Activated T-helper 2 cell treated with anti-CD3 and anti-CD28 coated beads, Interferon-gamma antibody, Interleukin-2, Interleukin-4, amounts not matched to agents 10 μg/mL and 5 μg/mL and 100 μg/mL, durations not matched to agents 14 hours and 24 hours and 36 hours (primary cell): ENCODE results near the gene NUSAP1. TPM values are rescaled to one million over a fixed set of nuclear protein-coding genes. Genes with fewer than 3 reads are reported as not detected.
A peak's percentile ranks its signal among the peaks of the same experiment; 100 is the strongest.

Experiments
- DNase-seq: peaks from one replicate; pipeline ENCODE4 v3.0.0; 2021; ENCODE audit warnings: low spot score
- H3K27ac Mint-ChIP-seq: one replicate; pipeline ENCODE4 v1.8.0; 2021; ENCODE audit warnings: mixed read lengths
- H3K27me3 Mint-ChIP-seq: one replicate; pipeline ENCODE4 v1.8.0; 2021; ENCODE audit warnings: low read depth, mixed read lengths
- H3K36me3 Mint-ChIP-seq: one replicate; pipeline ENCODE4 v1.8.0; 2021; ENCODE audit warnings: low read depth, mixed read lengths
- H3K4me1 Mint-ChIP-seq: one replicate; pipeline ENCODE4 v1.8.0; 2021; ENCODE audit warnings: low read depth, mixed read lengths
- H3K4me3 Mint-ChIP-seq: one replicate; pipeline ENCODE4 v1.8.0; 2021; ENCODE audit warnings: low read depth, mild to moderate bottlenecking, moderate library complexity, mixed read lengths
- H3K9me3 Mint-ChIP-seq: one replicate; pipeline ENCODE4 v1.8.0; 2021; ENCODE audit warnings: mixed read lengths
- intact Hi-C: fragments of 100-400 bp; cut with micrococcal nuclease; formaldehyde crosslinking; loops from one replicate; pipeline ENCODE4 v1.15.1; 2023
- total RNA-seq: library from RNA; stranded (reverse); gene quantifications from 2 replicates; pipeline ENCODE4 v1.2.3, GENCODE V29; 2022

Gene NUSAP1
- total RNA-seq, 1 donor from 2014 or later, result 154 TPM

DNA sequence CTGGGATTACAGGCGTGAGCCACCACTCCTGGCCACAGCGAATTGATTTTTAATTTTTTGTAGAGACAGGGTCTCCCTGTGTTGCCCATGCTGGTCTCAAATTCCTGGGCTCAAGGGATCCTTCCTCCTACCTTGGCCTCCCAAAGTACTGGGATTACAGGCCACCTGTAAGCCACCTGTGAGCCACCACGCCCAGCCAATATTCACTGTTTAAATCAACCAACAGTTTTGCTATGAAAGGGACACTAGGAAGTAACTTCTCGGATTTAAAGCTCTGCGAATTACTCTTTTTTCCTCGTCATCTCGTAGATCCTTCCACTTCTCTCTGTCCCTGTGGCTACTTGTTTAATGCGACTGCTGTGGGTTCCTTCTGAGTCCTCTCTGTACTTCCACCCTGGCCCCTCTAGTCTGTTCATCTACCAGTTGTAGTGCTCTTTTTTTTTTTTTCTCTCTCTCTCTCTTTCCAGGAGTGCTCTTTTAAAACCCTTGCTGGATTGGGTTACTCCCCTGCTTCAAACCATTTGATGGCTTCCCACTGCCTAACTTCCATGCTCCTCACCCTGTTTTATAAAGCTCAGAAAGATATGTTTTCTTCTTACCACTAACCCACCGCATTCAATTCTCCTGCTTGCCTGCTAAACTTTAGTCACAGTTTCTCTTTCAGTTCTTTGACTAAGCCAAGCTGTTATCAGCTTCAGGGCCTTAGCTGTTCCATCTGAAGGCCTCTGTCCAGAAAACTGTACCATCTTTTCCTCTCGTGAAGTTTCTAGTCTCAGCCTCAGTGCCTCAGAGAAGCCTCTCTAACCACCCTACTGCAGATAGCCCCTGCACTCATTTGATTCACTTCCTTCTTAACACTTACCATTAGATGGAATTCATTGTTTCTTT lies 96.6 kb downstream of the NUSAP1 start:
- peak overlapping the region; percentile 94 for H3K27ac Mint-ChIP-seq
- H3K36me3 Mint-ChIP-seq, result peaks cover 24% of the 10 kb centered on the region
- H3K27me3 Mint-ChIP-seq, result no peaks in the 10 kb centered on the region
- peaks cover 23% of the 10 kb centered on the region for H3K4me1 Mint-ChIP-seq
- peak overlapping the region; percentile 55 for H3K4me3 Mint-ChIP-seq
- H3K9me3 Mint-ChIP-seq, result no peaks in the 10 kb centered on the region
- peak; percentile 14 for DNase-seq
- intact Hi-C loops, result loop anchor here (1.0 to 10.0 kb wide), 2 partner anchors 61 to 506 kb away; no protein-coding TSS in a partner anchor

Other genes with a start within 250 kb of the NUSAP1 start
- gene INO80, start 216.6 kb upstream of the NUSAP1 start, total RNA-seq, result 33.2 and 35.2 TPM in 2 replicates
- not detected in 2 replicates for gene EXD1, start 102.1 kb upstream of the NUSAP1 start, total RNA-seq
- 58.3 and 58.6 TPM in 2 replicates for gene CHP1, start 101.6 kb upstream of the NUSAP1 start, total RNA-seq
- 13.7 and 16.1 TPM in 2 replicates for gene OIP5, start 290 bp upstream of the NUSAP1 start, total RNA-seq
- gene NDUFAF1, start 69.6 kb downstream of the NUSAP1 start, total RNA-seq, result 27.3 and 27.6 TPM in 2 replicates
- gene RTF1, start 84.2 kb downstream of the NUSAP1 start, total RNA-seq, result 40.1 and 40.7 TPM in 2 replicates
- gene ITPKA, start 161.0 kb downstream of the NUSAP1 start, total RNA-seq, result 4.7 and 5.7 TPM in 2 replicates
- gene LTK, start 180.9 kb downstream of the NUSAP1 start, total RNA-seq, result 0.18 and 0.25 TPM in 2 replicates
- gene RPAP1, start 211.4 kb downstream of the NUSAP1 start, total RNA-seq, result 60.1 and 66.6 TPM in 2 replicates
- gene TYRO3, start 226.3 kb downstream of the NUSAP1 start, total RNA-seq, result 4.0 and 6.8 TPM in 2 replicates